DND-41 (cell line): Measurements from ENCODE around the gene BCL11A.

Experiments used
- ATAC-seq: fragments of 200-7000 bp; cut with Tn5 transposase; 3 replicates; pipeline ENCODE4 v1.9.1; 2021; ENCODE audit warnings: low read depth; ENCODE audit not compliant: insufficient read depth
- DNase-seq: peaks from one replicate; pipeline ENCODE4 v3.0.0-alpha.2; 2020
- H2AFZ ChIP-seq: 2 replicates; pipeline ENCODE4 v1.6.0; 2012; ENCODE audit warnings: low read depth, low read length
- H3K27ac ChIP-seq: 2 replicates; pipeline ENCODE4 v1.5.1; 2012; ENCODE audit warnings: low read length, inconsistent platforms
- H3K27me3 ChIP-seq: fragments of 200-600 bp; sonication (generic); 2 replicates; pipeline ENCODE4 v1.6.0; 2012; ENCODE audit warnings: low read length, mild to moderate bottlenecking, inconsistent platforms; ENCODE audit not compliant: insufficient read depth, poor library complexity
- H3K36me3 ChIP-seq: 2 replicates; pipeline ENCODE4 v1.5.1; 2012; ENCODE audit warnings: low read length, inconsistent platforms; ENCODE audit not compliant: insufficient read depth
- H3K4me1 ChIP-seq: 2 replicates; pipeline ENCODE4 v1.5.1; 2012; ENCODE audit warnings: mild to moderate bottlenecking, low read length; ENCODE audit not compliant: insufficient read depth
- H3K4me2 ChIP-seq: 2 replicates; pipeline ENCODE4 v1.6.0; 2012; ENCODE audit warnings: mild to moderate bottlenecking, moderate library complexity, low read length, inconsistent platforms; ENCODE audit not compliant: insufficient read depth
- H3K4me3 ChIP-seq, 2 experiments: fragments of 200-600 bp in 1 of 2; shearing (Covaris generic) in 1 of 2; 2 replicates each; pipeline ENCODE4 v1.5.1; 2012 to 2016; ENCODE audit warnings: inconsistent platforms in 2 of 2, low read length in 2 of 2, mild to moderate bottlenecking in 2 of 2, low read depth in 1 of 2, moderate library complexity in 1 of 2
- H3K79me2 ChIP-seq: 2 replicates; pipeline ENCODE4 v1.6.0; 2012; ENCODE audit warnings: low read length, inconsistent platforms; ENCODE audit not compliant: insufficient read depth
- H3K9ac ChIP-seq: 2 replicates; pipeline ENCODE4 v1.6.0; 2012; ENCODE audit warnings: low read depth, mild to moderate bottlenecking, inconsistent platforms, low read length, moderate library complexity
- H3K9me3 ChIP-seq: 2 replicates; pipeline ENCODE4 v1.5.1; 2012; ENCODE audit warnings: low read length, moderate library complexity, mild to moderate bottlenecking, inconsistent platforms; ENCODE audit not compliant: insufficient read depth, severe bottlenecking
- H4K20me1 ChIP-seq: 2 replicates; pipeline ENCODE4 v1.6.0; 2012; ENCODE audit warnings: low read length; ENCODE audit not compliant: insufficient read depth
- CTCF ChIP-seq: IDR thresholded peaks from 2 replicates; pipeline ENCODE4 v1.5.1; 2012; ENCODE audit warnings: borderline replicate concordance, low read length, moderate library complexity, mild to moderate bottlenecking; ENCODE audit not compliant: poor library complexity, severe bottlenecking; ENCODE audit errors: extremely low read depth
- EZH2 ChIP-seq: IDR thresholded peaks from 3 replicates; pipeline ENCODE4 v1.6.1; 2012; ENCODE audit warnings: borderline replicate concordance, low read depth, mild to moderate bottlenecking, moderate library complexity, low read length, inconsistent platforms; ENCODE audit not compliant: severe bottlenecking

The BCL11A gene

DNA sequence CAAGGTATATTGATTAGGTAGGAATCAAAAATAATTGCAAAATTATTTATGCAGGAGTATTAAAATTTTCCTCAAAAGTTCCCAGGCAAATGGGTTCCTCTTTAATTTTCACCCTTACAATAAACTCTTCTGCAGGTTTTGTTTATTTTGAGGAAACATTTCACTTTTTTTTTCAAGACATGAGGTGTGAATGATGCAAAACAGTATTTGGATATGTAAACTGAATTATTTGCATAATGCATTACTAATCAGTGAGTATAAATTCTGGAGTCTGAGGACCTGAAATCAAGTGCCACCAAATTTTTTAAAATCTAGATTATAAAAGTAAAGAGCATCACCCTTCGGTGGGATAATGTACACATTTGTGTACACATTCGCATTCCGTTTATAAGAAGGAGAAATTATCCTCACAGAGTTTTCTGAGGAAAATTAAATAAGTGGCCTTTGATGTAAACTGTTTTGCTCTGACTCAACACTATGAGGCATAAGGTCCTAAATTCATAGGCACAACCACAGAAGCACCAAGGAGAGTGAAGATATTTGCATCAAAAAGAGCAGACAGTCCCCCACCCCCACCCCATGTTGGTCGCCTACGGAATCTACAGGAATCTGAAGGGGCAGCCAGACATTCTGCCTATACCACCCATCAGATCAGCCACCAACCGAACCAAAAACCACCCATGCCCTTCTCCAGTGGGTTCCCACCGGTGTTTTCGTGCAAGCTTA lies 33.1 kb downstream of the BCL11A start:
- no peak overlapping the region for H3K4me3 ChIP-seq
- H3K4me1 ChIP-seq, result no peaks in the 10 kb centered on the region
- H3K79me2 ChIP-seq, result peaks cover 100% of the 10 kb centered on the region
- no peak for DNase-seq
- TF ChIP-seq CTCF (no peak), EZH2 (no peak)
- no peaks in the 10 kb centered on the region for H3K27me3 ChIP-seq
- H3K36me3 ChIP-seq, result peaks cover 79% of the 10 kb centered on the region
- H2AFZ ChIP-seq, result no peak overlapping the region
- no peak overlapping the region for H3K27ac ChIP-seq
- no peak overlapping the region for H3K4me2 ChIP-seq
- peaks cover 64% of the 10 kb centered on the region for H4K20me1 ChIP-seq
- H3K9me3 ChIP-seq, result no peaks in the 10 kb centered on the region
- H3K9ac ChIP-seq, result no peak overlapping the region
- no peak for ATAC-seq

DNA sequence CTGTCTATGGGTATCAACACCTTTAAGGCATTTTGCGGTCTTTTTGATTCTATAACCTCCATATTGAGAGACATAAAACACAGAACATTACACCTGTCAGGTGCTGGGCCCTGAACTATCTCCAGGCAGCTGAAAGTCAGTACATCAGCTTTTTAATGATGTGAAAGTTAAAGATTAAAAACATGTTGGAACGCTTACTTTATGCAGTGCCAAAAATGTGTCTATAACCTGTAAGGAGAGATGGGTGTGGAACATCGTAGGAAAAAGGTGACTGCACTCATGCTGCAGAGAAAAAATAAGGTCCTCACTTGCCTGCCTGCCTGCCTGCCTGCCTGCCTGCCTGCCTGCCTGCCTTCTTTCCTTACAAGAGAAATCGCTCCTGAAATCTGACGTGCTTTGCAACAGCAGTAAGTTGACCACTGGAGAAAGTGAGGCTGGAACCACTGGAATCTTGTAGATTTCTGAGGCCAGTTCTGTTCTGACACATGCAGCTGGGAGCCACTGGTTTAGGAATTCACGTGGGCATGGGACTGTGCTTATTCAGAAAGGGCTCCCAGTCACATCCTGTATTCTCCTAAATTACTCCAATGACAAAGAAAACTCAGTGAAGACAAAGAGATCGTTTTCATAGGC lies 34.1 kb downstream of the BCL11A start:
- no peak for ATAC-seq
- Histone ChIP-seq H3K27me3 (no peaks in the 10 kb centered on the region), H3K4me3 (no peak overlapping the region), H3K4me2 (no peak overlapping the region), H3K9me3 (no peaks in the 10 kb centered on the region), H4K20me1 (peaks cover 68% of the 10 kb centered on the region), H3K4me1 (no peaks in the 10 kb centered on the region), H3K27ac (no peak overlapping the region), H3K36me3 (peaks cover 80% of the 10 kb centered on the region), H3K9ac (no peak overlapping the region), H3K79me2 (peaks cover 100% of the 10 kb centered on the region), H2AFZ (no peak overlapping the region)
- DNase-seq, result no peak
- no peak for TF ChIP-seq CTCF
- TF ChIP-seq EZH2, result no peak

- Histone ChIP-seq H3K9ac (no peak overlapping the region), H3K36me3 (peaks cover 80% of the 10 kb centered on the region), H3K4me1 (no peaks in the 10 kb centered on the region; the same call in 1 of the 2 replicates), H3K4me2 (no peak overlapping the region), H3K27ac (no peak overlapping the region), H2AFZ (no peak overlapping the region), H3K9me3 (no peaks in the 10 kb centered on the region), H3K4me3 (no peak overlapping the region), H3K27me3 (no peaks in the 10 kb centered on the region), H4K20me1 (peaks cover 71% of the 10 kb centered on the region), H3K79me2 (peaks cover 100% of the 10 kb centered on the region)
- no peak for DNase-seq
- TF ChIP-seq CTCF, result no peak
- no peak for TF ChIP-seq EZH2
- ATAC-seq, result no peak
These were observed 34.9 kb downstream of the BCL11A start for GRCh38 chr2:60518567-60518966.
